Measurements from ENCODE around the gene HSF5.

HSF5 gene

DNA sequence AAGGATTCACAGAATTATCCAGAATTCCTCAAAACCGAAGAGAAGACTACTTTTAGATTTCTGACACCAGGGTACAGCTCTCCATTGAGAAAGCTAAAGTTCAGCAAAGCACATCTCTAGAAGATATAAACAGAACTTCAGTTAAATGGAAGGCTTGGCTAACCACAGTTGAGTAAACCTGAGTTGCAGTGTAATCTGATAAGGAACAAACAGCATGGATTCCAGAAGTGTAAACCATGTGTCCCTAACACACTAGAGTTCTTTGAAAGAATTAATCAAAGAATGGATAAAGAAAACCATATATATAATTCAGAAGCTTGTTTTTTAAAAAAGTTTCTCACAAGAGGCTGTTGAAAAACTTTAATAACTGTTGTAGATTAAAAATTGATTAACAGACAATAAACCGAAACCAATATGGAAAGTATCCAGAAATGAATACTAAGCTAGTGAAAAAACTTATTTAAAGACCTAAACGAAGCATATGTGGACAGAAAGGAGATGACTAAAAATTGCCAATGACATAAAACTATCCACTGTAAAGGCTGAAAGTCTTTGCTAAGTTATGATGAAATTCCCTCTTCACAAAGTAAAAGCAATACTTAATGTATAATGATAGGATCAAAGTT lies 75.1 kb downstream of the HSF5 start:
- Histone ChIP-seq H4K20me1 (ENCODE audit: insufficient read depth, low read length) (no peaks in the 10 kb centered on the region), H3K9me2 (replicated peaks; ENCODE audit: insufficient read depth, low read length) (no peaks in the 10 kb centered on the region), H3F3A (ENCODE audit: insufficient read depth, low read length) (no peaks in the 10 kb centered on the region; the same call in 1 of the 2 replicates), H2AFZ (ENCODE audit: low read length) (no peak overlapping the region), H3K9me3 (replicated peaks; ENCODE audit: insufficient read depth, low read length) (no peaks in the 10 kb centered on the region), H3K27me3 (replicated peaks; ENCODE audit: insufficient read depth, low read length) (no peaks in the 10 kb centered on the region), H3K4me2 (ENCODE audit: low read depth, low read length) (no peak overlapping the region), H3K27ac (ENCODE audit: low read length) (no peak overlapping the region), H3K9ac (ENCODE audit: low read length) (no peak overlapping the region), H3K4me3 (ENCODE audit: low read length) (no peak overlapping the region), H3K79me2 (ENCODE audit: low read length) (no peaks in the 10 kb centered on the region), H3K4me1 (ENCODE audit: low read length) (peaks cover 10% of the 10 kb centered on the region; the same call in 1 of the 2 replicates), H3K36me3 (replicated peaks; ENCODE audit: insufficient read depth, low read length) (no peaks in the 10 kb centered on the region)
- no peak for TF ChIP-seq EZH2phosphoT487 (IDR thresholded peaks at IDR 0.05; ENCODE audit: low read length)
- no peak for TF ChIP-seq EZH2 (optimal IDR thresholded peaks at IDR 0.05; ENCODE audit: low read depth, low read length)
- TF ChIP-seq, protein P1, sequence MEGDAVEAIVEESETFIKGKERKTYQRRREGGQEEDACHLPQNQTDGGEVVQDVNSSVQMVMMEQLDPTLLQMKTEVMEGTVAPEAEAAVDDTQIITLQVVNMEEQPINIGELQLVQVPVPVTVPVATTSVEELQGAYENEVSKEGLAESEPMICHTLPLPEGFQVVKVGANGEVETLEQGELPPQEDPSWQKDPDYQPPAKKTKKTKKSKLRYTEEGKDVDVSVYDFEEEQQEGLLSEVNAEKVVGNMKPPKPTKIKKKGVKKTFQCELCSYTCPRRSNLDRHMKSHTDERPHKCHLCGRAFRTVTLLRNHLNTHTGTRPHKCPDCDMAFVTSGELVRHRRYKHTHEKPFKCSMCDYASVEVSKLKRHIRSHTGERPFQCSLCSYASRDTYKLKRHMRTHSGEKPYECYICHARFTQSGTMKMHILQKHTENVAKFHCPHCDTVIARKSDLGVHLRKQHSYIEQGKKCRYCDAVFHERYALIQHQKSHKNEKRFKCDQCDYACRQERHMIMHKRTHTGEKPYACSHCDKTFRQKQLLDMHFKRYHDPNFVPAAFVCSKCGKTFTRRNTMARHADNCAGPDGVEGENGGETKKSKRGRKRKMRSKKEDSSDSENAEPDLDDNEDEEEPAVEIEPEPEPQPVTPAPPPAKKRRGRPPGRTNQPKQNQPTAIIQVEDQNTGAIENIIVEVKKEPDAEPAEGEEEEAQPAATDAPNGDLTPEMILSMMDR (IDR thresholded peaks at IDR 0.05; ENCODE audit: low read length): no peak
- DNase-seq: no peak

- no peak for TF ChIP-seq EZH2phosphoT487 (IDR thresholded peaks at IDR 0.05; ENCODE audit: low read length)
- TF ChIP-seq, protein P1 (IDR thresholded peaks at IDR 0.05; ENCODE audit: low read length): no peak
- no peaks in the 10 kb centered on the region for H3K79me2 ChIP-seq (ENCODE audit: low read length)
- no peak overlapping the region for H2AFZ ChIP-seq (ENCODE audit: low read length)
- no peaks in the 10 kb centered on the region for H3K27me3 ChIP-seq (replicated peaks; ENCODE audit: insufficient read depth, low read length)
- no peaks in the 10 kb centered on the region for H3K36me3 ChIP-seq (replicated peaks; ENCODE audit: insufficient read depth, low read length)
- H3K9ac ChIP-seq (ENCODE audit: low read length): no peak overlapping the region
- H3K4me2 ChIP-seq (ENCODE audit: low read depth, low read length): no peak overlapping the region
- no peak for DNase-seq
- no peak overlapping the region for H3K27ac ChIP-seq (ENCODE audit: low read length)
- no peaks in the 10 kb centered on the region for H3K9me2 ChIP-seq (replicated peaks; ENCODE audit: insufficient read depth, low read length)
- H3F3A ChIP-seq (ENCODE audit: insufficient read depth, low read length): no peaks in the 10 kb centered on the region; the same call in 1 of the 2 replicates
- no peak overlapping the region for H3K4me3 ChIP-seq (ENCODE audit: low read length)
- H4K20me1 ChIP-seq (ENCODE audit: insufficient read depth, low read length): no peaks in the 10 kb centered on the region
- peaks cover 4% of the 10 kb centered on the region; the same call in 1 of the 2 replicates for H3K4me1 ChIP-seq (ENCODE audit: low read length)
- no peaks in the 10 kb centered on the region for H3K9me3 ChIP-seq (replicated peaks; ENCODE audit: insufficient read depth, low read length)
These were observed 76.0 kb downstream of the HSF5 start for GRCh38 chr17:58412064-58412703.

GRCh38 chr17:58411408-58411894 lies 76.8 kb downstream of the HSF5 start:
- no peaks in the 10 kb centered on the region for H3K27me3 ChIP-seq (replicated peaks; ENCODE audit: insufficient read depth, low read length)
- H3K79me2 ChIP-seq (ENCODE audit: low read length): no peaks in the 10 kb centered on the region
- no peak overlapping the region for H3K9ac ChIP-seq (ENCODE audit: low read length)
- H3K9me3 ChIP-seq (replicated peaks; ENCODE audit: insufficient read depth, low read length): no peaks in the 10 kb centered on the region
- DNase-seq: no peak
- no peaks in the 10 kb centered on the region for H3K4me1 ChIP-seq (ENCODE audit: low read length)
- no peaks in the 10 kb centered on the region for H3K9me2 ChIP-seq (replicated peaks; ENCODE audit: insufficient read depth, low read length)
- no peak overlapping the region for H3K4me2 ChIP-seq (ENCODE audit: low read depth, low read length)
- no peak overlapping the region for H2AFZ ChIP-seq (ENCODE audit: low read length)
- TF ChIP-seq, protein P1 (IDR thresholded peaks at IDR 0.05; ENCODE audit: low read length): no peak
- TF ChIP-seq EZH2phosphoT487 (IDR thresholded peaks at IDR 0.05; ENCODE audit: low read length) (no peak), EZH2 (optimal IDR thresholded peaks at IDR 0.05; ENCODE audit: low read depth, low read length) (no peak)
- H3F3A ChIP-seq (ENCODE audit: insufficient read depth, low read length): no peaks in the 10 kb centered on the region
- no peak overlapping the region for H3K4me3 ChIP-seq (ENCODE audit: low read length)
- no peaks in the 10 kb centered on the region for H3K36me3 ChIP-seq (replicated peaks; ENCODE audit: insufficient read depth, low read length)
- H4K20me1 ChIP-seq (ENCODE audit: insufficient read depth, low read length): no peaks in the 10 kb centered on the region
- no peak overlapping the region for H3K27ac ChIP-seq (ENCODE audit: low read length)

All from MM.1S (cell line).